HG03103 (cell line): ENCODE data around the gene ALG1L2.
"Not testable (repeated sequence)": the region's sequence is repeated elsewhere in the genome, so short reads cannot be mapped to it uniquely, and the experiment has no call there.

Experiments used
- ATAC-seq: cut with Tn5 transposase; IDR thresholded peaks from one replicate; pipeline ENCODE4 v1.9.1; 2021; ENCODE audit warnings: low read depth; ENCODE audit not compliant: unreplicated experiment

Gene ALG1L2, protein sequence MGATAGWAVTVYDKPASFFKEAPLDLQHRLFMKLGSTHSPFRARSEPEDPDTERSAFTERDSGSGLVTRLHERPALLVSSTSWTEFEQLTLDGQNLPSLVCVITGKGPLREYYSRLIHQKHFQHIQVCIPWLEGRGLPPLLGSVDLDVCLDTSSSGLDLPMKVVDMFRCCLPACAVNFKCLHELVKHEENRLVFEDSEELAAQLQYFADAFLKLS

GRCh38 chr3:130081351-130081881, at the start of gene ALG1L2:
TSS of gene ALG1L2 (plus strand) at chr3:130081831. CDS start at chr3:130082017, 186 bp downstream.
- no peak for ATAC-seq

- ATAC-seq = not testable (repeated sequence)
Observed at GRCh38 chr3:130037126-130037815, 44.4 kb upstream of the ALG1L2 start.

DNA sequence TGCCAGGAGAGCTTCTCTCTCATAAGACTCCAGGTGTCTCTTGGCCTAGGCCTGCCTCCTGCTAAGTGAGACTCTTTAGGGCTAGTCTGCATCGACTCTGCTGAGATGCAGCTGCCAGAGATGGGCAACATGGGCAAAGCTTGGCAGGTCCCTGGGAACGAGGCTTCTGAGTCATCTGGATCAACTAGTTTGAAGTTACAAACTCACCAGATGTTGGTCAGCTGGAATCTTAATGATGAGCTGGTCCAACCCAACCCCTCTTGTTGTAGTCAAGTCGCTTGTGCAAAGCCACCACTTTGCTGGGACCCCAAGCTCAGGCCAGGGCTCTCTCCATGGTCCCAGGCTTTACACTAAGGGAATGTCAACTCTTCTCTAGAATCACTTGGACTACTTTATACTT, 38.9 kb upstream of the ALG1L2 start:
- not testable (repeated sequence) for ATAC-seq

DNA sequence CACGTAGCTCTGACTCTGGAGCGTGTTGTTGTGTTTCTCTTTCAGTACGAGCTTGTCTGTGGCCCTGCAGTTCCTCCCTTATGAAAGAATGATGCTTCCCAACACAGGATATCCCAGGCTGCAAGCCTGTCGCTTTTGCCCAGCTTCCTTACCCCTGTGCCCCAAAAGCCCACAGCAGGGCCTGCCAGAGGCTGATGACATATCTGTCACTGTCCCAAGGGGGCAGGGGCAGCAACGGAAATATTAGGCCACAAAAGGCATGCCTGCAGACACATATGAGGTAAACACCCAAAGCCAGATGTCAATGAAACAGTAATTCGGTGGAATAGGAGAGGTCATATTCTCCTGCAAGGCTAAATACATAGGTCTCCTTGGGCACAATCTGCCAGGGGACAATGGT, 38.0 kb upstream of the ALG1L2 start:
- not testable (repeated sequence) for ATAC-seq

- no peak for ATAC-seq
Observed at GRCh38 chr3:130044370-130044769, 37.3 kb upstream of the ALG1L2 start.

DNA sequence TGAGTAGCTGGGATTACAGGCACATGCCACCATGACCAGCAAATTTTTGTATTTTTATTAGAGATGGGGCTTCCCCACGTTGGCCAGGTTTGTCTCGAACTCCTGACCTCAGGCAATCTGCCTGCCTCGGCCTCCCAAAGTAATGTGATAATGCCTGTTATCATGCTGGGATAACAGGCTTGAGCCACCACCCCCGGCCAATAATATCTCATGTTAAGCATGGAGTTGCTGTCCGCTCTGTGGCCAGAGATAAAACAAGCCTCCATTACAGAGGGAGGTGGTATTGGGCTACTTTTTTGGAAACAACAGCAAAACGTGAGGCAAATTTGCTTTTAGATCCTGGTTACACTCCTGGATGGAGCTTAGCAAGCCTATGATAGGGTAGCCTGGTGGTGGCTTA, 32.9 kb upstream of the ALG1L2 start:
- no peak for ATAC-seq

DNA sequence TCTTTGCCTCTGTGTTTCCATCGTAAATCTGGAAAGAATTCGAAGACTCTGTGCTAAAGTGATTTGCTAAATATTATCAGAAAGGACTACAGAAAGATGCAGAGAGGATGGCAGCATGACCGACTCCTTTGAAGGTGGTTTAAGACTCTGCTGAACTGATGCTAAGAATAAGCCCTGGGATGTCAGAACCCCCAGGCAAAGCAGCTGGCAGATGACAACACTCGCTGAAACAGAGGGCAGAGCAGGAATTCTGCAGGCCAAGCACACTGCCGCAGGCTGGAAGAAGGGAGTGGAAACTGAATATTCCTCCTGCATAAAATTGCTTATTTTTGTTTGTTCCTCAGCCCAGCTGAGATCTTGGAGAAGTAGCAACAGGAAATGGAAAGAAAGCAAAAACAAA, 29.3 kb upstream of the ALG1L2 start:
- ATAC-seq = not testable (repeated sequence)

DNA sequence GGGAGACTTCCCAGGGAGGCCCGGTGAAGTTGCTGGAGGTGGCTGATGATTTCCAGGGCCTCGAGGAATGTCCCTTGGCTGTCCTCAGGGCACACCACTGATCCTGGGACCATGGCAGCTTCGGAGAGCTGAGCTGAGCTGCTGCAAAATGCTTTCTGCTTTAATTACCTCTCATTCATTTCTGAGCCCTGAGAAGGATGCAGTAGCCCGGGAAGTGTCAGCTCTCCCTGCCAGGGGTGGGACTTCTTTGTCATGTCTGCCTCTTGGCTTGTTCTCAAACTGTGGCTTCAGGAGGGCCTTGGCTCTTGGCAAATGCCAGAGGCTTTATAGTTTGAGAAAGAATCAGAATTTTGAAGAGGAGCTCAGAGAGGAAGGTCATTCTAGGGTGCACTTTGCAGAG, 28.7 kb upstream of the ALG1L2 start:
- not testable (repeated sequence) for ATAC-seq

DNA sequence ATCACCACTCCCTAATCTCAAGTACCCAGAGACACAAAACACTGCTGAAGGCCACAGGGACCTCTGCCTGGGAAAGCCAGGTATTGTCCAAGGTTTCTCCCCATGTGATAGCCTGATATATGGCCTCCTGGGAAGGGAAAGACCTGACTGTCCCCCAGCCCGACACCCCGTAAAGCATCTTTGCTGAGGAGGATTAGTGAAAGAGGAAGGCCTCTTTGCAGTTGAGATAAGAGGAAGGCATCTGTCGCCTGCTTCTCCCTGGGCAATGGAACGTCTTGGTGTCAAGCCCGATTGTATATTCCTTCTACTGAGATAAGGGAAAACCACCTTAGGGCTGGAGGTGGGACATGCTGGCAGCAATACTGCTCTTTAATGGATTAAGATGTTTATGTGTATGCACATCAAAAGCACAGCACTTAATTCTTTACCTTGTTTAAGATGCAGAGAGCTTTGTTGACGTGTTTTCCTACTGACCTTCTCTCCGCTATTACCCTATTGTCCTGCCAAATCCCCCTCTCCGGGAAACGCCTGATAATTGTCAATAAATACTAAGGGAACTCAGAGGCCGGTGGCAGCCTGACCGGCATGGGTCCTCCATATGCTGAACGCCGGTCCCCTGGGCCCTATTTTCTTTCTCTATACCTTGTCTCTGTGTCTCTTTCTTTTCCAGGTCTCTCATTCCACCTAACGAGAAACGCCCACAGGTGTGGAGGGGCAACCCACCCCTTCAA, 23.9 kb upstream of the ALG1L2 start:
- ATAC-seq = not testable (repeated sequence)

GRCh38 chr3:130058267-130058657, 23.4 kb upstream of the ALG1L2 start:
- ATAC-seq = not testable (repeated sequence)

GRCh38 chr3:130058716-130059115, 22.9 kb upstream of the ALG1L2 start:
- ATAC-seq = not testable (repeated sequence)

DNA sequence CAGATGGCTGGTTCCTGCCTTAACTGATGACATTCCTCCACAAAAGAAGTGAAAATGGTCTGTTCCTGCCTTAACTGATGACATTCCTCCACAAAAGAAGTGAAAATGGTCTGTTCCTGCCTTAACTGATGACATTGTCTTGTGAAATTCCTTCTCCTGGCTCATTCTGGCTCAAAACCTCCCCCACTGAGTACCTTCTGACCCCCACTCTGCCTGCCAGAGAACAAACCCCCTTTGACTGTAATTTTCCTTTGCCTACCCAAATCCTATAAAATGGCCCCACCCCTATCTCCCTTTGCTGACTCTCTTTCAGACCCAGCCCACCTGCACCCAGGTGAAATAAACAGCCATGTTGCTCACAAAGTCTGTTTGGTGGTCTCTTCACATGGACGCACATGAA, 22.5 kb upstream of the ALG1L2 start:
- not testable (repeated sequence) for ATAC-seq

GRCh38 chr3:130073582-130073981, 8.0 kb upstream of the ALG1L2 start:
- no peak for ATAC-seq

GRCh38 chr3:130077636-130078035, 4.0 kb upstream of the ALG1L2 start:
- ATAC-seq = no peak

DNA sequence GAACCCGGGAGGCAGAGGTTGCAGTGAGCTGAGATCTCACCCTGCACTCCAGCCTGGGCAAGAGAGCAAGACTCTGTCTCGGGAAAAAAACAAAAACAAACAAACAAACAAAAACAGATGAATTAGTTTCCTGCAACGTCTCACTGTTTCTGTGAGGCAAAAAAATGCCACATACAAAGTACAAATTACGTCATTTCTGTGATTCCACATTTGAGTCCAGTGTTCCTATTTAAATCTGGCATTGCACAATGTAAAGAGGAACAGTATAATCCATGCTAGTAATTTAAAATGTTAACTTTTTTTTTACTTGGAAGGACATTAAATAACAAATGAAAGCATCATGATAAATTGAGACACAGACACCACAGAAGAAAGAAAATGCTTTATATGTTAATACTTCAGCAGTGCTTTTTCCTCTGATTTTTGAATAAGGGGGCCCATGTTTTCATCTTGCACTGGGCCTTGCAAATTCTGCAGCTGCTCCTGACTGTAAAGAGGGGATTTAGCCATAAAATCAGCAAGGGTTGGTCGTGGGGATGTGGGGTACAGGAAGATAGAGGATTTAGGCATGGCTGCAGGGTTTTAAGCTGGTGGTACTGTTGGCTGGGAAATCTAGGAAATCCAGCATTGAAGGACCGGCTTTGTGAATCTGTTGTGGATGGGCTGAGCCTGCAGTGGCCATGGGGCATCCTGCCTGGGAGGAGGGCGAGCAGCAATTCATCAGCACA, 1.9 kb downstream of the ALG1L2 start:
- not testable (repeated sequence) for ATAC-seq

- no peak for ATAC-seq
Observed at GRCh38 chr3:130084436-130084980, 2.9 kb downstream of the ALG1L2 start.

DNA sequence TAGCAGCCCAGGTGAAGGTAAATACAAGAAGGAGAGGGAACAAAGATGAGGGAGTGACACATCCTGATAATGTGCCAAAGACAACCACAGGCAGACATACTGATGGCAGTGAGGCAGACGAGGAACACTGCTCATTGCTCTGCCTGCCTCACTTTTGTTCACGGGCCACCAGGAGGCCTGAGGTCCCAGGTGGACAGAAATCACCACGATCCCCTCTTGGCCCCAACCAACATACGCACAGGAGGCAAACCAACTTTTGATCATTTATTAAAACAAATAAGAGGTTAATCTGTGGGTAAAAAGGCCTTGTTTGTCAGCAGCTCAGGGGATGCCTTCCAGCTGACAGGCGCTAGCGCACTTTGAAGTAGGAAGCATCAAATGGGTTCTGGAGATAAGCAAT, 4.2 kb downstream of the ALG1L2 start:
- no peak for ATAC-seq

GRCh38 chr3:130086628-130087027, 5.0 kb downstream of the ALG1L2 start:
- not testable (repeated sequence) for ATAC-seq

DNA sequence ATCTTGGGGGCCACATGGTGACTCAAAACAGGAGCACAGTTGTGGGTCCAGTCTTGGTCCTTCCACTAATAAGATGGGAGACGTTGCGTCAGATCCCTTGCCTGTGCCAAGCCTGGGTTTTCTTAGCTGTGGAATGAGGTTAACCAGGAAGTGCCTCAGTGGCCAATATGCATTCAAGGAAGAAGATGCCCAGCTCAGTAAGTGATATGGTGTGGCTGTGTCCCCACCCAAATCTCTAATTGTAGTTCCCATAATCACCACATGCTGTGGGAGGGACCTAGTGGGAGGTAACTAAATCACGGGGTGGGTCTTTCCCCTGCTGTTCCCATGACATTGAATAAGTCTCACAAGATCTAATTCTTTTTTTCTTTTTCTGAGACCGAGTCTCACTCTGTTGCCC, 6.4 kb downstream of the ALG1L2 start:
- no peak for ATAC-seq

DNA sequence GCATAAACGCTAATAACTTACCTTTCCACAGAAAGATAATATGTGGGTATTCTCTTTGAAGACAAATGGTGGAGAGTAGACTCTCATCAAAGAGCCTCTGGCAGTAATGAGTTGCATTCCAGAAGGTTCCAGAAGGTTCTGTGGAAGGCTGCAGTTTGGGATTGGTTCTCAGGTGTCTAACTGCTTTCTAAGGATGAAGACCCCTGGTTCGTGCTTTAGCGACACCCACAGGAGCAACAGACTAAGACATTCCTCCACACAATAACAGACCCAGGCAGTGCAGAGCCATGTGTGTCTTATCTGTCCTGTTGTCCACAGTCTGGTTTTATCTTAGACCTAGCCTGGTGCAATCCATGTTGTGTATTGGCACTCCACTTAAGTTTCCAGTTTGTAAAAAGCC, 9.1 kb downstream of the ALG1L2 start:
- ATAC-seq = not testable (repeated sequence)
